IMR-90 (cell line): ENCODE results near the gene RAD51B. TPM values are rescaled to one million over a fixed set of nuclear protein-coding genes. Genes with fewer than 3 reads are reported as not detected.

Source experiments
- ATAC-seq: fragments of 200-7000 bp; cut with Tn5 transposase; 2 replicates; pipeline ENCODE4 v1.9.1; 2020; ENCODE audit warnings: low read depth, mild to moderate bottlenecking, moderate library complexity
- BruUV-seq: library from RNA; stranded (reverse); fragments of 400-500 nt; replicated peaks from 2 replicates; lab custom pipeline; 2021; lab: Mats Ljungman, UMichigan
- CTCF ChIA-PET: fragments of 300-600 bp; formaldehyde crosslinking; extraction: SDS; loops from one replicate; lab custom pipeline; 2021; ENCODE audit warnings: antibody characterized with exemption; lab: Yijun Ruan, JAX
- POLR2A ChIA-PET: fragments of 300-600 bp; sonication (Branson Sonifier 250); formaldehyde crosslinking; loops from one replicate; lab custom pipeline; 2022; ENCODE audit warnings: antibody characterized with exemption; ENCODE audit not compliant: unreplicated experiment; lab: Charles Lee
- DNase-seq: peaks from one replicate; pipeline ENCODE4 v3.0.0; 2013
- H2AFZ ChIP-seq: replicated peaks from 2 replicates; pipeline ENCODE3; 2013; ENCODE audit warnings: low read length, mild to moderate bottlenecking; ENCODE audit not compliant: poor library complexity
- H2AK5ac ChIP-seq: 2 replicates; pipeline ENCODE4 v1.6.1; 2013; ENCODE audit warnings: low read depth, low read length, inconsistent platforms
- H2AK9ac ChIP-seq: replicated peaks from 2 replicates; pipeline ENCODE3; 2013; ENCODE audit warnings: mild to moderate bottlenecking, low read depth, low read length, moderate library complexity; ENCODE audit not compliant: poor library complexity
- H2BK120ac ChIP-seq: 2 replicates; pipeline ENCODE4 v1.6.1; 2013; ENCODE audit warnings: low read depth, low read length, inconsistent platforms
- H2BK15ac ChIP-seq: 3 replicates; pipeline ENCODE4 v1.6.1; 2013; ENCODE audit warnings: low read depth, low read length, inconsistent platforms
- H2BK20ac ChIP-seq: 2 replicates; pipeline ENCODE4 v1.6.1; 2013; ENCODE audit warnings: low read depth, mild to moderate bottlenecking, inconsistent platforms, low read length, moderate library complexity
- H2BK5ac ChIP-seq: 2 replicates; pipeline ENCODE4 v1.6.1; 2013; ENCODE audit warnings: mild to moderate bottlenecking, low read depth, low read length, inconsistent platforms; ENCODE audit not compliant: poor library complexity, severe bottlenecking
- H3K14ac ChIP-seq: replicated peaks from 2 replicates; pipeline ENCODE4 v1.6.1; 2013; ENCODE audit warnings: low read depth, low read length, inconsistent platforms
- H3K18ac ChIP-seq: 2 replicates; pipeline ENCODE4 v1.6.1; 2013; ENCODE audit warnings: low read depth, low read length, control low read depth
- H3K23ac ChIP-seq: 2 replicates; pipeline ENCODE4 v1.6.1; 2013; ENCODE audit warnings: low read depth, low read length, inconsistent platforms
- H3K27ac ChIP-seq: 2 replicates; pipeline ENCODE4 v1.5.1; 2013; ENCODE audit warnings: mild to moderate bottlenecking, control low read depth, low read length; ENCODE audit not compliant: insufficient read depth
- H3K27me3 ChIP-seq: 2 replicates; pipeline ENCODE4 v1.6.1; 2013; ENCODE audit warnings: low read length; ENCODE audit not compliant: control insufficient read depth, insufficient read depth
- H3K36me3 ChIP-seq: 2 replicates; pipeline ENCODE4 v1.6.1; 2013; ENCODE audit warnings: low read length, mixed read lengths; ENCODE audit not compliant: control insufficient read depth, insufficient read depth
- H3K4ac ChIP-seq: 2 replicates; pipeline ENCODE4 v1.6.1; 2013; ENCODE audit warnings: low read depth, low read length, inconsistent platforms
- H3K4me1 ChIP-seq: 2 replicates; pipeline ENCODE4 v1.6.1; 2013; ENCODE audit warnings: low read length, mixed read lengths; ENCODE audit not compliant: control insufficient read depth, insufficient read depth
- H3K4me2 ChIP-seq: 2 replicates; pipeline ENCODE4 v1.6.1; 2013; ENCODE audit warnings: low read depth, mild to moderate bottlenecking, control low read depth, low read length, moderate library complexity
- H3K4me3 ChIP-seq: 2 replicates; pipeline ENCODE4 v1.5.1; 2013; ENCODE audit warnings: low read depth, mild to moderate bottlenecking, control low read depth, low read length, moderate library complexity; ENCODE audit not compliant: insufficient read depth
- H3K56ac ChIP-seq: 2 replicates; pipeline ENCODE4 v1.6.1; 2013; ENCODE audit warnings: low read length, inconsistent platforms; ENCODE audit not compliant: insufficient read depth; ENCODE audit errors: extremely low read depth
- H3K79me1 ChIP-seq, 2 experiments: 2 replicates each; pipeline ENCODE4 v1.6.1; 2013; ENCODE audit warnings: low read length in 2 of 2, inconsistent platforms in 1 of 2, low read depth in 1 of 2
- H3K9ac ChIP-seq: 2 replicates; pipeline ENCODE4 v1.6.1; 2013; ENCODE audit warnings: low read depth, low read length, control low read depth
- H3K9me1 ChIP-seq: 2 replicates; pipeline ENCODE4 v1.6.1; 2013; ENCODE audit warnings: low read length, inconsistent platforms; ENCODE audit not compliant: insufficient read depth
- H3K9me3 ChIP-seq: 2 replicates; pipeline ENCODE4 v1.6.1; 2013; ENCODE audit warnings: low read length; ENCODE audit not compliant: control insufficient read depth, insufficient read depth
- H4K20me1 ChIP-seq: 2 replicates; pipeline ENCODE4 v1.6.1; 2013; ENCODE audit warnings: low read length, inconsistent platforms; ENCODE audit not compliant: insufficient read depth
- H4K5ac ChIP-seq: 2 replicates; pipeline ENCODE4 v1.6.1; 2013; ENCODE audit warnings: mild to moderate bottlenecking, low read depth, low read length, control low read depth
- H4K8ac ChIP-seq, 2 experiments: 2 replicates each; pipeline ENCODE4 v1.6.1; 2013; ENCODE audit warnings: low read depth in 2 of 2, low read length in 2 of 2, control low read depth in 1 of 2, inconsistent platforms in 1 of 2
- H4K91ac ChIP-seq: 2 replicates; pipeline ENCODE4 v1.6.1; 2013; ENCODE audit warnings: low read depth, low read length, inconsistent platforms; ENCODE audit not compliant: insufficient read depth
- BHLHE40 ChIP-seq: fragments of 150-350 bp; IDR thresholded peaks from 2 replicates; pipeline ENCODE4 v1.6.1; 2016; ENCODE audit warnings: mild to moderate bottlenecking, low read depth, low read length
- CHD1 ChIP-seq: IDR thresholded peaks from 2 replicates; pipeline ENCODE4 v1.6.1; 2012; ENCODE audit warnings: low read depth, low read length, improper control_type of control experiment
- ELK1 ChIP-seq: fragments of 150-350 bp; IDR thresholded peaks from 2 replicates; pipeline ENCODE4 v1.6.1; 2016; ENCODE audit warnings: low read depth, mild to moderate bottlenecking, low read length, moderate library complexity, borderline replicate concordance
- FOS ChIP-seq: fragments of 150-350 bp; IDR thresholded peaks from 2 replicates; pipeline ENCODE4 v1.6.1; 2016; ENCODE audit warnings: low read depth, low read length
- MAFK ChIP-seq: IDR thresholded peaks from 2 replicates; pipeline ENCODE4 v1.6.1; 2012; ENCODE audit warnings: low read depth, low read length, improper control_type of control experiment
- MAZ ChIP-seq: IDR thresholded peaks from 2 replicates; pipeline ENCODE4 v1.6.1; 2012; ENCODE audit warnings: low read depth, mild to moderate bottlenecking, low read length, improper control_type of control experiment, moderate library complexity, borderline replicate concordance
- MXI1 ChIP-seq: IDR thresholded peaks from 2 replicates; pipeline ENCODE4 v1.6.1; 2012; ENCODE audit warnings: low read depth, mild to moderate bottlenecking, low read length, moderate library complexity, borderline replicate concordance
- NFE2L2 ChIP-seq: fragments of 150-350 bp; IDR thresholded peaks from 2 replicates; pipeline ENCODE4 v1.6.1; 2016; ENCODE audit warnings: low read depth, mild to moderate bottlenecking, low read length
- POLR2A ChIP-seq: IDR thresholded peaks from 2 replicates; pipeline ENCODE4 v1.6.1; 2012; ENCODE audit warnings: mild to moderate bottlenecking, low read depth, low read length
- RAD21 ChIP-seq: IDR thresholded peaks from 2 replicates; pipeline ENCODE4 v1.6.1; 2012; ENCODE audit warnings: low read length, improper control_type of control experiment
- RCOR1 ChIP-seq: IDR thresholded peaks from 2 replicates; pipeline ENCODE4 v1.6.1; 2012; ENCODE audit warnings: mild to moderate bottlenecking, low read length, improper control_type of control experiment; ENCODE audit not compliant: insufficient replicate concordance
- RFX5 ChIP-seq: IDR thresholded peaks from 2 replicates; pipeline ENCODE4 v1.8.0; 2012; ENCODE audit warnings: low read depth, mild to moderate bottlenecking, low read length, moderate library complexity
- SMC3 ChIP-seq: fragments of 150-350 bp; IDR thresholded peaks from 2 replicates; pipeline ENCODE4 v1.6.1; 2016; ENCODE audit warnings: low read depth, mild to moderate bottlenecking, antibody characterized with exemption, low read length, moderate library complexity
- WGBS, 2 experiments: methylation state at CpG; one replicate each; pipeline versions ENCODE4 v1.1.5 to v1.1.7; 2013; ENCODE audit warnings: missing lambda C conversion rate in 2 of 2; ENCODE audit not compliant: insufficient read length in 1 of 2; ENCODE audit errors: extremely low coverage in 2 of 2; 5-methylcytosine and 5-hydroxymethylcytosine counted together
- dilution Hi-C: fragments of 300-500 bp; cut with HindIII; formaldehyde crosslinking; loops from one replicate; pipeline ENCODE4 v1.14.3; 2018; ENCODE audit warnings: low sequenced_read_pairs; ENCODE audit not compliant: unreplicated experiment
- in situ Hi-C: fragments of 300-500 bp; cut with MboI; formaldehyde crosslinking; loops from 3 replicates; pipeline ENCODE4 v1.14.3; 2019; ENCODE audit warnings: low sequenced_read_pairs, inconsistent platforms, mixed read lengths
- intact Hi-C: fragments of 100-400 bp; cut with micrococcal nuclease; formaldehyde crosslinking; loops from 2 replicates; pipeline ENCODE4 v1.10.0; 2022
- polyA plus RNA-seq, 3 experiments: library from polyadenylated mRNA; depleted of rRNA; stranded (reverse); fragments of >200 nt; gene quantifications; 2 replicates each; pipeline ENCODE4 v1.2.3, GENCODE V29; 2012; ENCODE audit warnings: low replicate concordance in 1 of 3
- total RNA-seq: library from RNA; depleted of rRNA; stranded (reverse); fragments of >200 nt; gene quantifications from 2 replicates; pipeline ENCODE4 v1.2.3, GENCODE V29; 2012
- TF ChIP-seq, protein P1 (sequence below): conservative IDR thresholded peaks from 2 replicates; pipeline ENCODE4 v1.5.1; 2012; ENCODE audit warnings: mild to moderate bottlenecking, low read depth, low read length, improper control_type of control experiment

Gene RAD51B
- total and polyA plus RNA-seq, 2 of the 4 experiments (the other 2 are of a cell fraction): 5.1 to 18.8 TPM

DNA sequence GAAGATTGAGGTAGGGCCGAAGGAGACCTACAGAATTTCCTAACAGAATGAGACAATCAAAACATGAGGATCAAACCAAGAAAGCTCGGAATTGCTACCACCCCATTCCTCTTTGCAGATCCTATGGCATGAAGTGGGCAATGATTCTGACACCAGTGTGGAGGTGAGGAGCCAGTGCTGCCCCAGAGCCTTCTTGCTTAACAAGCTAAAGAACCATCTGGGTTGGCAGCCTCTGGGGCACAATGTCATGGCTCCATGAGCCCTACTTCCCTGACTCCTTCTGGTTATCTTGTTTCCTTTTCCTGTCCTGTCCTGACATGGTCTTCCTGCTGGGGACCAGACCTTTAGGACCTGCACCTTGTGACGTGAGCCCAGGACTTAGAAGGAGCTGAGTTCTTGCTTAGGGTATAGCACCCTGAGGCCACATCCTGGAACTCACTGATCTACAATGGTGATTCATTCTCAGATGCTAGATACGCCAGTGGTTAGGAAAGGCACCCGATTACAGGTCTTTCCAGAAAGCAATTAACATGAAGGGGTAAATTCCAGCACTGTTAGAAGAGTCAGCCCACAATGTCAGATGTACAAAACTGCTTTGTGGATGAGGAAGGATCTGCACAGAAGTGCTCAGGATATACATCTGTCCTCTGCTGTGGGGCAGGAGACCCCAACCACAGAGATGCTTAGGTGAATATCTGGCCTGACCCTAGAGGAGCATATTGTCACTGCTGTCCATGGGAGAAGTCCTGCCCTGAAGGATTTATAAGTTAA, 649.0 kb downstream of the RAD51B start:
- Histone ChIP-seq H4K91ac (peak overlapping the region; percentile 31), H3K36me3 (no peaks in the 10 kb centered on the region), H3K23ac (no peak overlapping the region), H3K9me3 (no peaks in the 10 kb centered on the region), H3K4ac (peak overlapping the region; percentile 38; the same call in 1 of the 2 replicates), H3K4me3 (no peak overlapping the region), H2BK5ac (no peak overlapping the region), H2BK15ac (peak overlapping the region; percentile 14; the same call in 1 of the 3 replicates), H2BK120ac (0 out of 2 replicates have a peak overlapping the region, but pooled peaks have one; percentile 18), H3K18ac (0 out of 2 replicates have a peak overlapping the region, but pooled peaks have one; percentile 15), H3K27ac (no peak overlapping the region), H3K9me1 (peaks cover 11% of the 10 kb centered on the region), H2AK5ac (peak overlapping the region; percentile 70), H3K56ac (no peak overlapping the region), H2AK9ac (no peak overlapping the region), H2BK20ac (peak overlapping the region; percentile 30; the same call in 1 of the 2 replicates), H3K14ac (peak overlapping the region; percentile 52), H3K79me1 (peaks cover 0 to 3% of the 10 kb centered on the region in 2 experiments; a peak in 1 of 4 replicates), H3K4me2 (no peak overlapping the region), H4K5ac (no peak overlapping the region), H4K8ac (no peak overlapping the region), H3K9ac (no peak overlapping the region), H3K27me3 (no peaks in the 10 kb centered on the region), H3K4me1 (peaks cover 8% of the 10 kb centered on the region), H2AFZ (no peak overlapping the region), H4K20me1 (no peaks in the 10 kb centered on the region)
- no peak for DNase-seq
- intact Hi-C loops (loop anchor here (10.0 kb wide), 2 partner anchors 216 to 326 kb away; partner anchors contain the start of gene ZFP36L1), in situ Hi-C loops (no loop called here), dilution Hi-C loops (no loop called here)
- BruUV-seq: no TSS peak
- ATAC-seq: no peak
- ChIA-PET POLR2A (no interaction called here), CTCF (interaction anchor here (0.6 kb wide), 1 partner anchor 337 kb away, joined by 4 read pairs; no protein-coding TSS in a partner anchor)
- WGBS, 2 experiments: no CpG with 5 or more reads among the region's 5 CpGs
- TF ChIP-seq MAZ (no peak), POLR2A (no peak), FOS (no peak), NFE2L2 (no peak), RCOR1 (no peak), RFX5 (no peak), MXI1 (no peak), BHLHE40 (no peak), SMC3 (no peak), MAFK (no peak), RAD21 (no peak), ELK1 (no peak), CHD1 (no peak)
- TF ChIP-seq, protein P1, sequence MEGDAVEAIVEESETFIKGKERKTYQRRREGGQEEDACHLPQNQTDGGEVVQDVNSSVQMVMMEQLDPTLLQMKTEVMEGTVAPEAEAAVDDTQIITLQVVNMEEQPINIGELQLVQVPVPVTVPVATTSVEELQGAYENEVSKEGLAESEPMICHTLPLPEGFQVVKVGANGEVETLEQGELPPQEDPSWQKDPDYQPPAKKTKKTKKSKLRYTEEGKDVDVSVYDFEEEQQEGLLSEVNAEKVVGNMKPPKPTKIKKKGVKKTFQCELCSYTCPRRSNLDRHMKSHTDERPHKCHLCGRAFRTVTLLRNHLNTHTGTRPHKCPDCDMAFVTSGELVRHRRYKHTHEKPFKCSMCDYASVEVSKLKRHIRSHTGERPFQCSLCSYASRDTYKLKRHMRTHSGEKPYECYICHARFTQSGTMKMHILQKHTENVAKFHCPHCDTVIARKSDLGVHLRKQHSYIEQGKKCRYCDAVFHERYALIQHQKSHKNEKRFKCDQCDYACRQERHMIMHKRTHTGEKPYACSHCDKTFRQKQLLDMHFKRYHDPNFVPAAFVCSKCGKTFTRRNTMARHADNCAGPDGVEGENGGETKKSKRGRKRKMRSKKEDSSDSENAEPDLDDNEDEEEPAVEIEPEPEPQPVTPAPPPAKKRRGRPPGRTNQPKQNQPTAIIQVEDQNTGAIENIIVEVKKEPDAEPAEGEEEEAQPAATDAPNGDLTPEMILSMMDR: no peak
